Kidney (tissue), 14 donors: ENCODE measurements around the gene FUS. TPM values are rescaled to one million over a fixed set of nuclear protein-coding genes. Genes with fewer than 3 reads are reported as not detected.
"Not testable (repeated sequence)": the region's sequence is repeated elsewhere in the genome, so short reads cannot be mapped to it uniquely, and the experiment has no call there.

Source experiments
- DNase-seq, 5 donors: peaks; one replicate each; pipeline ENCODE4 v3.0.0-alpha.2; 2013 to 2020
- FAIRE-seq: peaks from 2 replicates; lab custom pipeline; 2012; peaks lifted over from hg19 to GRCh38; lab: Jason Lieb, UNC
- H3K27ac ChIP-seq, 2 donors: one replicate each; pipeline ENCODE4 v1.7.0; 2013; ENCODE audit warnings: low read depth in 2 of 2, low read length in 2 of 2, inconsistent platforms in 1 of 2
- H3K27me3 ChIP-seq: one replicate; pipeline ENCODE4 v1.7.1; 2013; ENCODE audit warnings: low read length, inconsistent platforms; ENCODE audit not compliant: control insufficient read depth, insufficient read depth
- H3K36me3 ChIP-seq, 3 donors: one replicate each; pipeline versions ENCODE4 v1.7.0 to v1.7.1; 2013; ENCODE audit warnings: low read length in 3 of 3, control low read depth in 1 of 3, inconsistent platforms in 1 of 3; ENCODE audit not compliant: insufficient read depth in 3 of 3, control insufficient read depth in 2 of 3
- H3K4me1 ChIP-seq, 3 donors: one replicate each; pipeline versions ENCODE4 v1.7.0 to v1.7.1; 2013; ENCODE audit warnings: low read length in 3 of 3, inconsistent platforms in 1 of 3, low read depth in 1 of 3; ENCODE audit not compliant: control insufficient read depth in 2 of 3, insufficient read depth in 2 of 3
- H3K4me3 ChIP-seq, 3 donors: one replicate each; pipeline versions ENCODE4 v1.7.0 to v1.8.1; 2013; ENCODE audit warnings: low read length in 3 of 3, control low read depth in 1 of 3, inconsistent platforms in 1 of 3
- H3K9ac ChIP-seq, 3 donors: one replicate each; pipeline versions ENCODE4 v1.7.0 to v1.7.1; 2013; ENCODE audit warnings: low read length in 3 of 3, control low read depth in 1 of 3, inconsistent platforms in 1 of 3
- H3K9me3 ChIP-seq, 3 donors: one replicate each; pipeline versions ENCODE4 v1.7.0 to v1.7.1; 2013; ENCODE audit warnings: low read length in 3 of 3, control low read depth in 1 of 3, inconsistent platforms in 1 of 3; ENCODE audit not compliant: control insufficient read depth in 2 of 3, insufficient read depth in 1 of 3
- intact Hi-C: fragments of 100-400 bp; cut with DNase I; formaldehyde crosslinking; loops from one replicate; pipeline ENCODE4 v1.11.1; 2022
- polyA plus RNA-seq: library from polyadenylated mRNA; stranded (reverse); fragments of 350-450 nt; fragmentation: Illumina TruSeq; extraction: RNeasy Lipid Tissue Mini Kit (QIAGEN cat#74804); gene quantifications from one replicate; pipeline ENCODE4 v1.2.3, GENCODE V29; 2014; ENCODE audit warnings: low read depth, low replicate concordance; ENCODE audit not compliant: insufficient read depth
- total RNA-seq: library from RNA; stranded (reverse); fragmentation: NEBNext Ultra II Directional; extraction: Animal tissue kit (Norgen Biotek cat#: 25700); gene quantifications from one replicate; pipeline ENCODE4 v1.2.1, GENCODE V29; 2021
- TF ChIP-seq, protein P1 (sequence below): IDR thresholded peaks from 3 replicates; pipeline ENCODE4 v1.5.1; 2012; ENCODE audit warnings: mild to moderate bottlenecking, moderate library complexity, borderline replicate concordance; ENCODE audit not compliant: insufficient read depth; ENCODE audit errors: extremely low read depth
- donor health status: control.
- donor health status: control.
- donor health status: control.
- donor health status: control.
- donor health status: control.
- donor health status: DM: yes; HTN: yes; CAD: no.
- donor health status: Normal renal cell carcinoma (clear cell type).

The FUS gene
- total and polyA plus RNA-seq, 2 donors from 2014 or later: 180 to 333 TPM

DNA sequence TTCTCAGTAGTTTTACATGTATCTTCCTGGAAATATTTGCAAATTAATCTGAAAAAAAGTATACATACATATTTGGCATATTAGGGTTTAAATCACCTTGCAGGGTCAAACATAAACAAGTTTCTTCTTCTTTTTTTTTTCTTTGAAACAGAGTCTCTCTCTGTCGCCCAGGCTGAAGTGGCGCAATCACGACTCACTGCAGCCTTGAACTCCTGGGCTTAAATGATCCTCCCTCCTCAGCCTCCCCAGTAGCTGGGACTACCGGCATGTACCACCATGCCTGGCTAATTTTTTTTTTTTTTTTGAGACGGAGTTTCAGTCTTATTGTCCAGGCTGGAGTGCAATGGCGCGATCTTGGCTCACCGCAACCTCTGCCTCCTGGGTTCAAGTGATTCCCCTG is 12.6 kb upstream of the FUS start:
- TF ChIP-seq, protein P1, sequence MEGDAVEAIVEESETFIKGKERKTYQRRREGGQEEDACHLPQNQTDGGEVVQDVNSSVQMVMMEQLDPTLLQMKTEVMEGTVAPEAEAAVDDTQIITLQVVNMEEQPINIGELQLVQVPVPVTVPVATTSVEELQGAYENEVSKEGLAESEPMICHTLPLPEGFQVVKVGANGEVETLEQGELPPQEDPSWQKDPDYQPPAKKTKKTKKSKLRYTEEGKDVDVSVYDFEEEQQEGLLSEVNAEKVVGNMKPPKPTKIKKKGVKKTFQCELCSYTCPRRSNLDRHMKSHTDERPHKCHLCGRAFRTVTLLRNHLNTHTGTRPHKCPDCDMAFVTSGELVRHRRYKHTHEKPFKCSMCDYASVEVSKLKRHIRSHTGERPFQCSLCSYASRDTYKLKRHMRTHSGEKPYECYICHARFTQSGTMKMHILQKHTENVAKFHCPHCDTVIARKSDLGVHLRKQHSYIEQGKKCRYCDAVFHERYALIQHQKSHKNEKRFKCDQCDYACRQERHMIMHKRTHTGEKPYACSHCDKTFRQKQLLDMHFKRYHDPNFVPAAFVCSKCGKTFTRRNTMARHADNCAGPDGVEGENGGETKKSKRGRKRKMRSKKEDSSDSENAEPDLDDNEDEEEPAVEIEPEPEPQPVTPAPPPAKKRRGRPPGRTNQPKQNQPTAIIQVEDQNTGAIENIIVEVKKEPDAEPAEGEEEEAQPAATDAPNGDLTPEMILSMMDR: no peak
- no peaks in the 10 kb centered on the region for H3K9me3 ChIP-seq
- DNase-seq (no peak), FAIRE-seq (no peak)
- H3K4me1 ChIP-seq: no peaks in the 10 kb centered on the region
- intact Hi-C loops: no loop called here
- no peak overlapping the region for H3K27ac ChIP-seq
- no peak overlapping the region for H3K4me3 ChIP-seq
- H3K36me3 ChIP-seq: no peaks in the 10 kb centered on the region
- H3K9ac ChIP-seq: no peak overlapping the region
- H3K27me3 ChIP-seq: no peaks in the 10 kb centered on the region

DNA sequence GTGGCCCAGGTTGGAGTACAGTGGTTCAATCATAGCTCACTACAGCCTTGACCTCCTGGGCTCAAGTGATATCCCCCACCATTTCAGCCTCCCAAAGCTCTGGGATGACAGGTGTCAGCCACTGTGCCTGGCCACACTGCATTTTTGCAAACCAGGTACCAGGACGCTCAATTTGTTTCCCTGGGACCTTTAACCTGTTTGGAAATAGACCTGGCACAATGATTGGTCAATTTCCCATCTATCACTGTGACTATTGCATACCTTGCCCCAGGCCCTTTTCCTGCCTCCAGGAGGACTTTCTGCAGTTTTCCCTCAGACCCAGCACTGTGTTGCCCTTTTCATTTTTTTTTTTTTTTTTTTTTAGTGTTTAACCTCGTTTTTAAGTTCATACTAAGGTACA is 11.1 kb upstream of the FUS start:
- FAIRE-seq (no peak), DNase-seq (no peak)
- Histone ChIP-seq H3K27me3 (no peaks in the 10 kb centered on the region), H3K36me3 (no peaks in the 10 kb centered on the region), H3K4me3 (no peak overlapping the region), H3K9me3 (no peaks in the 10 kb centered on the region), H3K9ac (no peak overlapping the region), H3K27ac (no peak overlapping the region), H3K4me1 (no peaks in the 10 kb centered on the region)
- TF ChIP-seq, protein P1: no peak
- intact Hi-C loops: no loop called here

DNA sequence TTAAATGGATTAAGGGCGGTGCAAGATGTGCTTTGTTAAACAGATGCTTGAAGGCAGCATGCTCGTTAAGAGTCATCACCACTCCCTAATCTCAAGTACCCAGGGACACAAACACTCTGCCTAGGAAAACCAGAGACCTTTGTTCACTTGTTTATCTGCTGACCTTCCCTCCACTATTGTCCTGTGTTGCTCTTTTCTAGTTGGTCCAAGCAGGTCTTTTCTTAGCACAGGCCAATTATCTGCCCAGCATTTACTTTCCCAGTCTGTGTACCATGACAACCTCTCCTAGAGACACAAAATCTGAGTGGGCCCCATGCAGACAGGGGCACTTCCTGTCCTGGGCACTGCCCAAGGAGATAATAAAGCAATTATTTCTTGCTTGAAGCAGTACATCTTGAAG is 9.9 kb upstream of the FUS start:
- H3K27me3 ChIP-seq, H3K27ac ChIP-seq, FAIRE-seq, H3K9me3 ChIP-seq, H3K9ac ChIP-seq, H3K4me1 ChIP-seq, DNase-seq, intact Hi-C loops, H3K36me3 ChIP-seq, H3K4me3 ChIP-seq: not testable (repeated sequence)

DNA sequence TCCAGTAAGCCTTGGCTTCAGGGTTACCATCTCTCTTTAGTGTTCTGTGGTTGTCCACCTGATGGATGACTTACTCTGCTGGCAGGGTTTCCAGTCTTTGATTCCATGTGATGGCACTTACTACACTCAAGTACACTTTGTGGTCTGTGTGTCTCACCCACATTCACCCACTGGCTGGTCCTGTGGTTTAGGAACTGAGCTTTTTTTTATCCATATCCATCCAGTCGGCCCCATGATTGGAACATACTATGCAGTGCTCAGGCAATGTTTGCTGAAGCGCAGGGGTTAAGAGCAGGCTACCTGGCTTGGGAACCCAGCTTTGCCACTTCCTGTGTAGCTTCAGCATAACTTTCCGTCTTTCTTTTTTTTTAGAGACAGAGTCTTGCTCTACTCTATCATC is 2.8 kb upstream of the FUS start:
- intact Hi-C loops: no loop called here
- H3K36me3 ChIP-seq: peaks cover 0 to under 1% (median 0%) of the 10 kb centered on the region in 3 donors
- no peak overlapping the region for H3K4me3 ChIP-seq
- FAIRE-seq (no peak), DNase-seq (no peak)
- no peaks in the 10 kb centered on the region for H3K27me3 ChIP-seq
- H3K27ac ChIP-seq: no peak overlapping the region
- TF ChIP-seq, protein P1: no peak
- H3K4me1 ChIP-seq: peaks cover 3 to 13% (median 9%) of the 10 kb centered on the region in 3 donors
- no peak overlapping the region for H3K9ac ChIP-seq
- no peaks in the 10 kb centered on the region for H3K9me3 ChIP-seq
